HepG2 (cell line): ENCODE data around the gene CEL. TPM values are rescaled to one million over a fixed set of nuclear protein-coding genes. Genes with fewer than 3 reads are reported as not detected.
A peak's percentile ranks its signal among the peaks of the same experiment; 100 is the strongest.

ENCODE experiments used
- ATAC-seq: fragments of 200-7000 bp; cut with Tn5 transposase; 3 replicates; pipeline ENCODE4 v1.9.1; 2020; ENCODE audit warnings: mild to moderate bottlenecking, moderate library complexity
- BruUV-seq: library from RNA; stranded (reverse); fragments of 400-500 nt; replicated peaks from 2 replicates; lab custom pipeline; 2021; lab: Mats Ljungman, UMichigan
- CTCF ChIA-PET: fragments of 300-600 bp; formaldehyde crosslinking; extraction: SDS; loops from one replicate; lab custom pipeline; 2021; ENCODE audit warnings: low total read pairs, inconsistent platforms, low intra/inter-chr PET ratio; lab: Yijun Ruan, JAX
- POLR2A ChIA-PET: fragments of 350-600 bp; sonication (Branson Sonifier 250); formaldehyde crosslinking; loops from one replicate; lab custom pipeline; 2020; ENCODE audit warnings: antibody characterized with exemption, inconsistent platforms; lab: Yijun Ruan, JAX
- DNase-seq: peaks from one replicate; pipeline ENCODE4 v3.0.0-alpha.2; 2015; ENCODE audit warnings: low spot score
- FAIRE-seq: peaks from 3 replicates; lab custom pipeline; 2011; peaks lifted over from hg19 to GRCh38; lab: Jason Lieb, UNC
- H2AFZ ChIP-seq: one replicate; pipeline ENCODE4 v1.6.1; 2011; ENCODE audit warnings: low read length, inconsistent platforms
- H3K27ac ChIP-seq: fragments of 300-600 bp; 3 replicates; pipeline ENCODE4 v1.8.0; 2011; ENCODE audit warnings: mixed run types, mild to moderate bottlenecking, mixed read lengths, low read length, inconsistent platforms; ENCODE audit not compliant: insufficient read depth; ENCODE audit errors: extremely low read length
- H3K27me3 ChIP-seq, 2 experiments: fragments of 200-600 bp in 1 of 2; 2 replicates in 1 of 2; 3 replicates in 1 of 2; pipeline versions ENCODE4 v1.6.0 to v1.8.0; 2011; ENCODE audit warnings: low read length in 2 of 2, mild to moderate bottlenecking in 2 of 2, moderate library complexity in 2 of 2, inconsistent platforms in 1 of 2; ENCODE audit not compliant: insufficient read depth in 2 of 2, control insufficient read depth in 1 of 2
- H3K36me3 ChIP-seq, 2 experiments: fragments of 200-600 bp in 1 of 2; replicated peaks in 1 of 2; 2 replicates in 1 of 2; 3 replicates in 1 of 2; pipeline versions ENCODE4 v1.5.1 to v1.8.0; 2011; ENCODE audit warnings: low read length in 2 of 2, inconsistent platforms in 1 of 2; ENCODE audit not compliant: insufficient read depth in 2 of 2, control insufficient read depth in 1 of 2
- H3K4me1 ChIP-seq: 2 replicates; pipeline ENCODE4 v1.5.1; 2012; ENCODE audit warnings: low read length, inconsistent platforms; ENCODE audit not compliant: insufficient read depth
- H3K4me2 ChIP-seq: 2 replicates; pipeline ENCODE4 v1.6.0; 2011; ENCODE audit warnings: low read depth, low read length, inconsistent platforms
- H3K4me3 ChIP-seq, 3 experiments: fragments of 200-600 bp in 1 of 3; sonication (generic), shearing (Covaris generic) in 1 of 3; replicated peaks in 1 of 3; 2 replicates each; pipeline ENCODE4 v1.5.1; 2011 to 2016; ENCODE audit warnings: low read length in 3 of 3, inconsistent platforms in 2 of 3, low read depth in 2 of 3, mild to moderate bottlenecking in 2 of 3, control low read depth in 1 of 3, mixed read lengths in 1 of 3; ENCODE audit not compliant: insufficient read depth in 1 of 3
- H3K79me2 ChIP-seq: one replicate; pipeline ENCODE4 v1.6.1; 2011; ENCODE audit warnings: low read length, inconsistent platforms; ENCODE audit not compliant: insufficient read depth
- H3K9ac ChIP-seq: 2 replicates; pipeline ENCODE4 v1.6.0; 2011; ENCODE audit warnings: mild to moderate bottlenecking, low read depth, low read length, inconsistent platforms; ENCODE audit not compliant: insufficient read depth
- H3K9me3 ChIP-seq: 2 replicates; pipeline ENCODE4 v1.5.1; 2012; ENCODE audit warnings: mild to moderate bottlenecking, low read length
- H4K20me1 ChIP-seq: 2 replicates; pipeline ENCODE4 v1.6.0; 2011; ENCODE audit warnings: inconsistent platforms, mild to moderate bottlenecking, low read length, moderate library complexity; ENCODE audit not compliant: insufficient read depth
- AGO2 ChIP-seq: fragments of 200-400 bp; formaldehyde crosslinking; optimal IDR thresholded peaks from 2 replicates; pipeline ENCODE3; 2017; ENCODE audit warnings: mild to moderate bottlenecking, low read depth, low read length, moderate library complexity
- ELF3 ChIP-seq: IDR thresholded peaks from 2 replicates; pipeline ENCODE4 v1.6.1; 2016; ENCODE audit warnings: missing genetic modification reagents, missing compliant biosample characterization
- GABPB1 ChIP-seq: IDR thresholded peaks from 2 replicates; pipeline ENCODE4 v1.6.1; 2016; ENCODE audit warnings: mild to moderate bottlenecking, missing genetic modification reagents, moderate library complexity, missing compliant biosample characterization
- GPN1 ChIP-seq: sonication (generic); formaldehyde crosslinking; IDR thresholded peaks from 2 replicates; pipeline ENCODE4 v1.5.1; 2020; ENCODE audit warnings: missing genetic modification reagents, borderline replicate concordance
- HOXA7 ChIP-seq: sonication (generic); formaldehyde crosslinking; IDR thresholded peaks from 2 replicates; pipeline ENCODE4 v1.8.1; 2022; ENCODE audit warnings: mild to moderate bottlenecking, missing genetic modification reagents, moderate library complexity
- NFRKB ChIP-seq: fragments of 450-650 bp; IDR thresholded peaks from 2 replicates; pipeline ENCODE4 v1.6.1; 2017
- ZBTB20 ChIP-seq: sonication (generic); formaldehyde crosslinking; IDR thresholded peaks from 2 replicates; pipeline ENCODE4 v1.8.1; 2023; ENCODE audit warnings: missing genetic modification reagents, low read depth, mild to moderate bottlenecking, borderline replicate concordance
- ZNF282 ChIP-seq: fragments of 450-650 bp; IDR thresholded peaks from 2 replicates; pipeline ENCODE4 v1.6.1; 2018; ENCODE audit not compliant: partially characterized antibody
- ZSCAN9 ChIP-seq: IDR thresholded peaks from 2 replicates; pipeline ENCODE4 v1.6.1; 2016; ENCODE audit warnings: borderline replicate concordance
- WGBS: methylation state at CpG from one replicate; pipeline ENCODE4 v1.1.6; 2017; ENCODE audit warnings: low lambda C conversion rate; 5-methylcytosine and 5-hydroxymethylcytosine counted together
- in situ Hi-C: cut with HindIII; loops from 2 replicates; pipeline ENCODE4 v1.10.0; 2017; ENCODE audit warnings: low pct_unique_long_range_greater_than_20kb; ENCODE audit not compliant: extremely low pct_ligation_motif_present
- intact Hi-C: fragments of 100-400 bp; cut with micrococcal nuclease; formaldehyde crosslinking; loops from one replicate; pipeline ENCODE4 v1.10.0; 2022; ENCODE audit not compliant: unreplicated experiment
- polyA plus RNA-seq, 8 experiments: library from polyadenylated mRNA; depleted of rRNA in 3 of 8; stranded (reverse) in 7 of 8; unstranded in 1 of 8; fragments of >200 nt; fragmentation: Illumina TruSeq in 4 of 8; extraction: Trizol in 4 of 8; gene quantifications; 2 replicates each; pipeline versions ENCODE4 v1.2.1 to v1.2.3, GENCODE V29; 2011 to 2016; ENCODE audit warnings: low read depth in 4 of 8, missing spikeins in 1 of 8, mixed read lengths in 1 of 8; ENCODE audit not compliant: insufficient read depth in 1 of 8
- total RNA-seq, 5 experiments: library from RNA; depleted of rRNA; stranded (reverse); fragments of >200 nt; fragmentation: Illumina TruSeq; extraction: Trizol; gene quantifications; 2 replicates each; pipeline ENCODE4 v1.2.3, GENCODE V29; 2016; ENCODE audit warnings: low read depth in 1 of 5
- TF ChIP-seq, protein P1 (sequence below): IDR thresholded peaks from 2 replicates; pipeline ENCODE4 v1.6.1; 2016; ENCODE audit warnings: missing biosample characterization, missing genetic modification reagents, low read depth
- TF ChIP-seq, protein P2 (sequence below): sonication (generic); formaldehyde crosslinking; IDR thresholded peaks from 2 replicates; pipeline ENCODE4 v1.5.1; 2020; ENCODE audit warnings: mild to moderate bottlenecking, missing genetic modification reagents, borderline replicate concordance
- TF ChIP-seq, protein P3 (sequence below): sonication (generic); formaldehyde crosslinking; IDR thresholded peaks from 2 replicates; pipeline ENCODE4 v1.8.0; 2022; ENCODE audit warnings: missing genetic modification reagents, mild to moderate bottlenecking, moderate library complexity, borderline replicate concordance
- TF ChIP-seq, protein P4 (sequence below): IDR thresholded peaks from 2 replicates; pipeline ENCODE4 v1.6.1; 2016; ENCODE audit warnings: low read depth, borderline replicate concordance

CEL gene
- total and polyA plus RNA-seq, 2 of the 13 experiments (the other 11 are each of a cell fraction or from before 2014, with no cell fraction given), result 0.63 to 1.5 TPM

DNA sequence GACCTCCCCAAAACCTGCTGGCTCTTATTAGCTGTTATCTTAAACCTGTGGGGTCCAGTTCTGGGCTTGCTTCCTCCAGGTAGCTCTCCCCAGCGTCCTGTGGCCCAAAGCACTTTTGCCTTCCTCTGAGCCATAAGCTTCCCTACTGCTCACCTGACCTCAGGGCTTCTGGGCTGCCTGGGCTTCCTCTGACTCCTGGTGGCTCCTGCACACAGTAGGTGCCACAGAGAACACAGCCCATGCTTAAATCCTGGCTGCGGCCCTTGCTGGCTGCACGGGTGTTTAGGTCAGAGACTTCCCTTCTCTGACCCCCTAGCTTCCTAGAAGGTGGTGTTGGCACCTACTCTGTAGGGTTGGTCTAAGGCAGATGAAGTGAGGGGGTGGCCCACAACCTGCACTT is 56.8 kb downstream of the CEL start (continued):
- no peak for TF ChIP-seq GABPB1 (CRISPR knock-in tag)
- TF ChIP-seq, protein P1, sequence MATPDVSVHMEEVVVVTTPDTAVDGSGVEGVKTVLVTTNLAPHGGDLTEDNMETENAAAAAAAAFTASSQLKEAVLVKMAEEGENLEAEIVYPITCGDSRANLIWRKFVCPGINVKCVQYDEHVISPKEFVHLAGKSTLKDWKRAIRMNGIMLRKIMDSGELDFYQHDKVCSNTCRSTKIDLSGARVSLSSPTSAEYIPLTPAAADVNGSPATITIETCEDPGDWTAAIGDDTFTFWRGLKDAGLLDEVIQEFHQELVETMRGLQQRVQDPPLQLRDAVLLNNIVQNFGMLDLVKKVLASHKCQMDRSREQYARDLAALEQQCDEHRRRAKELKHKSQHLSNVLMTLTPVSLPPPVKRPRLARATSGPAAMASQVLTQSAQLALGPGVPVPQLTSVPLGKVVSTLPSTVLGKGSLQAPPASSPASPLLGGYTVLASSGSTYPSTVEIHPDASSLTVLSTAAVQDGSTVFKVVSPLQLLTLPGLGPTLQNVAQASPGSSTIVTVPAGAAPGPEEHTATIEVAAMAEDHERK (CRISPR knock-in tag), result no peak
- TF ChIP-seq HOXA7, result no peak
- no peak for TF ChIP-seq GPN1 (CRISPR knock-in tag)
- TF ChIP-seq, all 625 proteins: peak for 0

DNA sequence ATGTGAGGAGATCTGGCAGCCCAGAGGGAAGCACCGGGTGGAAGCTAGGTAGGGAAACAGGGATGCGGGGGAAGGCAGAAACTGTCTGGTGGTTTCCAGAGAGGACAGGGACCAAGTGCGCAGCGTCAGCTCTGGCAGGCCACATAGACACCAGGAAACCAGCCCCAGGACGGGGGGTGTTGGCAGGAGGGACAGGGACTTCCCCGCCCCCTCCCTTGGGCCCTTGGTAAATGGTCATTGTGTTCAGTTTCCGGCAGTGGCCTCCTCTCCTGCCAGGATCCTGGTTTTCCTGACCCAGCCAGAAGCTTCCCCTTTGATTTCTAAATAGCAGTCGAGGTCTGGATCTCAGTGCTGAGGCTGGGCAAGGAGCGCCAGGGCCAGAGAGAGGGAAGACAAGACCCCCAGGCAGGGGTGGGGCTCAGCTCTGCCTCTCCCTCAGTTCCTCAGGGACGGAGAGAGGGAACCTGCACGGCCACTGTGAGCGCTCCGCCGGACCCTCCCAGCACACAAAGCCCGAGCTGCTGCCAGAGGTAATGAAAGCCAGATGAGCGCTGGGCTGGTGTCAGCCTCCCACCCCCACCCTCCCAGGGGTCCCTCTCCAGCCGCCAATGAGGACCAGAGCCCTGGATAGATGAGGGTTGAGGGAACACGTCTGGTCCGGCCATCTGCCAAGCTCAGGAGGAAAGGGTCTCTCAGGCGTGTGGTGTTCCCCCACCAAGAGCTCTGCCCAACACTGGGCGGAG is 57.5 kb downstream of the CEL start:
- Histone ChIP-seq H4K20me1 (peaks cover 20% of the 10 kb centered on the region; the same call in 1 of the 2 replicates), H3K36me3 (no peaks in the 10 kb centered on the region; a peak in 1 of 5 replicates), H3K4me2 (peak overlapping the region; percentile 98), H3K27me3 (no peaks in the 10 kb centered on the region), H3K9ac (peak overlapping the region; percentile 35; the same call in 1 of the 2 replicates), H3K79me2 (no peaks in the 10 kb centered on the region), H3K27ac (no peak overlapping the region), H3K4me1 (peaks cover 57% of the 10 kb centered on the region), H2AFZ (no peak overlapping the region), H3K4me3 (peak overlapping the region in 2 of 3 experiments; percentile 67 to 81; a peak in 4 of 6 replicates), H3K9me3 (no peaks in the 10 kb centered on the region)
- FAIRE-seq (no peak), ATAC-seq (no peak), DNase-seq (no peak)
- intact Hi-C loops, result no loop called here
- ChIA-PET CTCF (no interaction called here), POLR2A (no interaction called here)
- no TSS peak for BruUV-seq
- whole genome bisulfite sequencing, result 91% methylated on average over 15 of the region's 21 CpGs
- in situ Hi-C loops, result no loop called here
- TF ChIP-seq ZBTB20 (no peak), ZSCAN9 (CRISPR knock-in tag) (no peak), NFRKB (no peak), AGO2 (peak; percentile 65), ELF3 (CRISPR knock-in tag) (no peak), ZNF282 (no peak)
- TF ChIP-seq, protein P2, sequence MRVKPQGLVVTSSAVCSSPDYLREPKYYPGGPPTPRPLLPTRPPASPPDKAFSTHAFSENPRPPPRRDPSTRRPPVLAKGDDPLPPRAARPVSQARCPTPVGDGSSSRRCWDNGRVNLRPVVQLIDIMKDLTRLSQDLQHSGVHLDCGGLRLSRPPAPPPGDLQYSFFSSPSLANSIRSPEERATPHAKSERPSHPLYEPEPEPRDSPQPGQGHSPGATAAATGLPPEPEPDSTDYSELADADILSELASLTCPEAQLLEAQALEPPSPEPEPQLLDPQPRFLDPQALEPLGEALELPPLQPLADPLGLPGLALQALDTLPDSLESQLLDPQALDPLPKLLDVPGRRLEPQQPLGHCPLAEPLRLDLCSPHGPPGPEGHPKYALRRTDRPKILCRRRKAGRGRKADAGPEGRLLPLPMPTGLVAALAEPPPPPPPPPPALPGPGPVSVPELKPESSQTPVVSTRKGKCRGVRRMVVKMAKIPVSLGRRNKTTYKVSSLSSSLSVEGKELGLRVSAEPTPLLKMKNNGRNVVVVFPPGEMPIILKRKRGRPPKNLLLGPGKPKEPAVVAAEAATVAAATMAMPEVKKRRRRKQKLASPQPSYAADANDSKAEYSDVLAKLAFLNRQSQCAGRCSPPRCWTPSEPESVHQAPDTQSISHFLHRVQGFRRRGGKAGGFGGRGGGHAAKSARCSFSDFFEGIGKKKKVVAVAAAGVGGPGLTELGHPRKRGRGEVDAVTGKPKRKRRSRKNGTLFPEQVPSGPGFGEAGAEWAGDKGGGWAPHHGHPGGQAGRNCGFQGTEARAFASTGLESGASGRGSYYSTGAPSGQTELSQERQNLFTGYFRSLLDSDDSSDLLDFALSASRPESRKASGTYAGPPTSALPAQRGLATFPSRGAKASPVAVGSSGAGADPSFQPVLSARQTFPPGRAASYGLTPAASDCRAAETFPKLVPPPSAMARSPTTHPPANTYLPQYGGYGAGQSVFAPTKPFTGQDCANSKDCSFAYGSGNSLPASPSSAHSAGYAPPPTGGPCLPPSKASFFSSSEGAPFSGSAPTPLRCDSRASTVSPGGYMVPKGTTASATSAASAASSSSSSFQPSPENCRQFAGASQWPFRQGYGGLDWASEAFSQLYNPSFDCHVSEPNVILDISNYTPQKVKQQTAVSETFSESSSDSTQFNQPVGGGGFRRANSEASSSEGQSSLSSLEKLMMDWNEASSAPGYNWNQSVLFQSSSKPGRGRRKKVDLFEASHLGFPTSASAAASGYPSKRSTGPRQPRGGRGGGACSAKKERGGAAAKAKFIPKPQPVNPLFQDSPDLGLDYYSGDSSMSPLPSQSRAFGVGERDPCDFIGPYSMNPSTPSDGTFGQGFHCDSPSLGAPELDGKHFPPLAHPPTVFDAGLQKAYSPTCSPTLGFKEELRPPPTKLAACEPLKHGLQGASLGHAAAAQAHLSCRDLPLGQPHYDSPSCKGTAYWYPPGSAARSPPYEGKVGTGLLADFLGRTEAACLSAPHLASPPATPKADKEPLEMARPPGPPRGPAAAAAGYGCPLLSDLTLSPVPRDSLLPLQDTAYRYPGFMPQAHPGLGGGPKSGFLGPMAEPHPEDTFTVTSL, result no peak
- TF ChIP-seq, protein P3, sequence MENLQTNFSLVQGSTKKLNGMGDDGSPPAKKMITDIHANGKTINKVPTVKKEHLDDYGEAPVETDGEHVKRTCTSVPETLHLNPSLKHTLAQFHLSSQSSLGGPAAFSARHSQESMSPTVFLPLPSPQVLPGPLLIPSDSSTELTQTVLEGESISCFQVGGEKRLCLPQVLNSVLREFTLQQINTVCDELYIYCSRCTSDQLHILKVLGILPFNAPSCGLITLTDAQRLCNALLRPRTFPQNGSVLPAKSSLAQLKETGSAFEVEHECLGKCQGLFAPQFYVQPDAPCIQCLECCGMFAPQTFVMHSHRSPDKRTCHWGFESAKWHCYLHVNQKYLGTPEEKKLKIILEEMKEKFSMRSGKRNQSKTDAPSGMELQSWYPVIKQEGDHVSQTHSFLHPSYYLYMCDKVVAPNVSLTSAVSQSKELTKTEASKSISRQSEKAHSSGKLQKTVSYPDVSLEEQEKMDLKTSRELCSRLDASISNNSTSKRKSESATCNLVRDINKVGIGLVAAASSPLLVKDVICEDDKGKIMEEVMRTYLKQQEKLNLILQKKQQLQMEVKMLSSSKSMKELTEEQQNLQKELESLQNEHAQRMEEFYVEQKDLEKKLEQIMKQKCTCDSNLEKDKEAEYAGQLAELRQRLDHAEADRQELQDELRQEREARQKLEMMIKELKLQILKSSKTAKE (CRISPR knock-in tag), result no peak
- TF ChIP-seq, protein P4, sequence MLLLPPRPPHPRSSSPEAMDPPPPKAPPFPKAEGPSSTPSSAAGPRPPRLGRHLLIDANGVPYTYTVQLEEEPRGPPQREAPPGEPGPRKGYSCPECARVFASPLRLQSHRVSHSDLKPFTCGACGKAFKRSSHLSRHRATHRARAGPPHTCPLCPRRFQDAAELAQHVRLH (CRISPR knock-in tag), result no peak
